ENCODE results near the gene TMCO4.

Gene TMCO4

DNA sequence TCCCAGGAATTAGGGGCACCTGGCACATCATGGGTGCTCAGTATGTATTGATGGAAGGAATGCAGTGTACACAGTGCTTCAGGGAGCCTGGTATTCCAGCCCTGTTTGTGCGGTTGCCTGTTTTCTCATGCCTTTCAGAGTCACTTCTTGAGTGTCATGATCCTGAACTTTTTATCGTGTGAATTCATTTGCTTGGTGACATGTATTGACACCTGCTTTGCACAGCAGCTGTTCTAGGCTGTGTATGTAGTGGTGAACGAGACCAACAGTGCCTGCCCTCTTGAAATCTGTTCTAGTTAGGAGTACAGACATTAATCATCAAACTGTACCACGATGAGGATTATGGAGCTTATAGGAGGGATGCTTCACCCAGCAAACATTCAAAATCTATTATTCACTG is 128.9 kb downstream of the TMCO4 start:
- no peak for TF ChIP-seq BACH2 (CRISPR knock-in tag; IDR thresholded peaks at IDR 0.05; ENCODE audit: borderline replicate concordance)
- no peak for TF ChIP-seq SNAI2 (CRISPR knock-in tag; IDR thresholded peaks at IDR 0.05)
- no peak for TF ChIP-seq CSDC2 (CRISPR knock-in tag; IDR thresholded peaks at IDR 0.05)
- TF ChIP-seq ISL1 (CRISPR knock-in tag; IDR thresholded peaks at IDR 0.05) = no peak
- ATAC-seq = no peak

DNA sequence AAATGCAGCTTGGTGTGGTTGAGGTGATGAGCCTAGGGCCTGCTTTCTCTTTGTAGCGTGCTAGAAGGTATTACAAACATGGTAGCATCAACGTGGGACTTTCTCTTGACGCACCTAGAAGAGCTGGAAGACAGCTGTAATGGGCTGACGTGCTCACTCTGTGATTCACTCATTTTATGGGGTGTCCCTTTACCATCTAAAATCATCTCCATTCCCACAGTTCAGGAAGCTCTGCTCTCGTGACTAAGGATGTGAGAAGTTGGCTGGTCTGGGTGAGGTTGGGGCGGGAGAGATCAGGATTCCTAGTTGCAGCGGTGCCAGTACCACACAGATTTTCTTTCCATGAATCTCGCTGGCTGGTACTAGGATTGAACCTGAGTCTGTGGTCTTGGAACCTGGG is 130.8 kb downstream of the TMCO4 start:
- TF ChIP-seq CSDC2 (CRISPR knock-in tag; IDR thresholded peaks at IDR 0.05) (no peak), ZC3H10 (CRISPR knock-in tag; IDR thresholded peaks at IDR 0.05) (no peak), ZFP3 (CRISPR knock-in tag; IDR thresholded peaks at IDR 0.05) (no peak), CREB5 (CRISPR knock-in tag; IDR thresholded peaks at IDR 0.05; ENCODE audit: low read depth) (no peak), TSHZ2 (CRISPR knock-in tag; IDR thresholded peaks at IDR 0.05) (no peak), PPARA (CRISPR knock-in tag; IDR thresholded peaks at IDR 0.05; ENCODE audit: borderline replicate concordance) (no peak), PATZ1 (CRISPR knock-in tag; IDR thresholded peaks at IDR 0.05; ENCODE audit: borderline replicate concordance) (no peak), ESRRG (CRISPR knock-in tag; IDR thresholded peaks at IDR 0.05) (no peak), RARB (CRISPR knock-in tag; IDR thresholded peaks at IDR 0.05) (no peak), ZFP30 (CRISPR knock-in tag; IDR thresholded peaks at IDR 0.05) (no peak), BACH2 (CRISPR knock-in tag; IDR thresholded peaks at IDR 0.05; ENCODE audit: borderline replicate concordance) (no peak), ISL1 (CRISPR knock-in tag; IDR thresholded peaks at IDR 0.05) (no peak), ZNF70 (CRISPR knock-in tag; IDR thresholded peaks at IDR 0.05) (no peak), TOX (CRISPR knock-in tag; IDR thresholded peaks at IDR 0.05; ENCODE audit: borderline replicate concordance) (no peak)
- TF ChIP-seq, protein P1, sequence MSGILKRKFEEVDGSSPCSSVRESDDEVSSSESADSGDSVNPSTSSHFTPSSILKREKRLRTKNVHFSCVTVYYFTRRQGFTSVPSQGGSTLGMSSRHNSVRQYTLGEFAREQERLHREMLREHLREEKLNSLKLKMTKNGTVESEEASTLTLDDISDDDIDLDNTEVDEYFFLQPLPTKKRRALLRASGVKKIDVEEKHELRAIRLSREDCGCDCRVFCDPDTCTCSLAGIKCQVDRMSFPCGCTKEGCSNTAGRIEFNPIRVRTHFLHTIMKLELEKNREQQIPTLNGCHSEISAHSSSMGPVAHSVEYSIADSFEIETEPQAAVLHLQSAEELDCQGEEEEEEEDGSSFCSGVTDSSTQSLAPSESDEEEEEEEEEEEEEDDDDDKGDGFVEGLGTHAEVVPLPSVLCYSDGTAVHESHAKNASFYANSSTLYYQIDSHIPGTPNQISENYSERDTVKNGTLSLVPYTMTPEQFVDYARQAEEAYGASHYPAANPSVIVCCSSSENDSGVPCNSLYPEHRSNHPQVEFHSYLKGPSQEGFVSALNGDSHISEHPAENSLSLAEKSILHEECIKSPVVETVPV (CRISPR knock-in tag; IDR thresholded peaks at IDR 0.05) = no peak
- no peak for ATAC-seq

DNA sequence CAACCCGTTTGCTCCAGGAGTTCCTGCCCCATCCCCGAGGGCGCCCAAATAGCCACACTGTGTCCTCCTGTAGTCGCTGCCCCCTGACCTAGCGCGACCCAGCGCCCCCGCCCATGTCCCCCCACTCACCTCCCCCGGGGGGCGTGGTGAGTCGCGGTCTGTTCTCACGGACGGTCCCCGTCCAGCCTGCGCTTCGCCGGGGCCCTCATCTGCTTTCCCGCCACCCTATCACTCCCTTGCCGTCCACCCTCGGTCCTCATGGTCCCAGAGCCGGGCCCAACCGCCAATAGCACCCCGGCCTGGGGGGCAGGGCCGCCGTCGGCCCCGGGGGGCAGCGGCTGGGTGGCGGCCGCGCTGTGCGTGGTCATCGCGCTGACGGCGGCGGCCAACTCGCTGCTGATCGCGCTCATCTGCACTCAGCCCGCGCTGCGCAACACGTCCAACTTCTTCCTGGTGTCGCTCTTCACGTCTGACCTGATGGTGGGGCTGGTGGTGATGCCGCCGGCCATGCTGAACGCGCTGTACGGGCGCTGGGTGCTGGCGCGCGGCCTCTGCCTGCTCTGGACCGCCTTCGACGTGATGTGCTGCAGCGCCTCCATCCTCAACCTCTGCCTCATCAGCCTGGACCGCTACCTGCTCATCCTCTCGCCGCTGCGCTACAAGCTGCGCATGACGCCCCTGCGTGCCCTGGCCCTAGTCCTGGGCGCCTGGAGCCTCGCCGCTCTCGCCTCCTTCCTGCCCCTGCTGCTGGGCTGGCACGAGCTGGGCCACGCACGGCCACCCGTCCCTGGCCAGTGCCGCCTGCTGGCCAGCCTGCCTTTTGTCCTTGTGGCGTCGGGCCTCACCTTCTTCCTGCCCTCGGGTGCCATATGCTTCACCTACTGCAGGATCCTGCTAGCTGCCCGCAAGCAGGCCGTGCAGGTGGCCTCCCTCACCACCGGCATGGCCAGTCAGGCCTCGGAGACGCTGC is 133.9 kb downstream of the TMCO4 start:
- TF ChIP-seq ZFP3 (CRISPR knock-in tag; IDR thresholded peaks at IDR 0.05) (no peak), ESRRG (CRISPR knock-in tag; IDR thresholded peaks at IDR 0.05) (no peak), TSHZ2 (CRISPR knock-in tag; IDR thresholded peaks at IDR 0.05) (no peak), PATZ1 (CRISPR knock-in tag; IDR thresholded peaks at IDR 0.05; ENCODE audit: borderline replicate concordance) (no peak)
- no peak for ATAC-seq
